Measurements from ENCODE around the gene MYO7B. TPM values are rescaled to one million over a fixed set of nuclear protein-coding genes. Genes with fewer than 3 reads are reported as not detected.

MYO7B gene
- total RNA-seq, 4 donors from 2014 or later: 0.56 TPM; not detected in 3

- no peak for TF ChIP-seq CTCF (IDR thresholded peaks at IDR 0.05)
- TF ChIP-seq POLR2A (IDR thresholded peaks at IDR 0.05): no peak
- H3K9me3 ChIP-seq: no peaks in the 10 kb centered on the region
- no peak overlapping the region for H3K27ac ChIP-seq
- H3K4me3 ChIP-seq (replicated peaks in 1 of 3): no peak overlapping the region
- H3K36me3 ChIP-seq: no peaks in the 10 kb centered on the region
- DNase-seq: no peak
- intact Hi-C loops (cut with DNase I): no loop called here
- WGBS, 2 donors: 78 to 84% methylated on average over 14 of the region's 14 CpGs
- no peaks in the 10 kb centered on the region for H3K27me3 ChIP-seq
- no peaks in the 10 kb centered on the region for H3K4me1 ChIP-seq
These were observed 28.3 kb downstream of the MYO7B start for GRCh38 chr2:127563458-127564428.

GRCh38 chr2:127564429-127565260 is 29.2 kb downstream of the MYO7B start:
- no peak for TF ChIP-seq POLR2A (IDR thresholded peaks at IDR 0.05)
- no peak for TF ChIP-seq CTCF (IDR thresholded peaks at IDR 0.05)
- H3K9me3 ChIP-seq: no peaks in the 10 kb centered on the region
- whole genome bisulfite sequencing, 2 donors: 82 to 86% methylated on average over 8 to 11 of the region's 11 CpGs
- DNase-seq: no peak
- no peaks in the 10 kb centered on the region for H3K36me3 ChIP-seq
- no peaks in the 10 kb centered on the region for H3K4me1 ChIP-seq
- no peak overlapping the region for H3K27ac ChIP-seq
- H3K27me3 ChIP-seq: no peaks in the 10 kb centered on the region
- intact Hi-C loops (cut with DNase I): no loop called here
- H3K4me3 ChIP-seq (replicated peaks in 1 of 3): no peak overlapping the region

- Histone ChIP-seq H3K4me1 (no peaks in the 10 kb centered on the region), H3K27me3 (no peaks in the 10 kb centered on the region), H3K9me3 (no peaks in the 10 kb centered on the region), H3K36me3 (no peaks in the 10 kb centered on the region), H3K27ac (no peak overlapping the region), H3K4me3 (replicated peaks in 1 of 3) (no peak overlapping the region)
- intact Hi-C loops (cut with DNase I): no loop called here
- no peak for TF ChIP-seq CTCF (IDR thresholded peaks at IDR 0.05)
- no peak for TF ChIP-seq POLR2A (IDR thresholded peaks at IDR 0.05)
- DNase-seq: no peak
- 89 to 96% methylated on average over 5 to 10 of the region's 12 CpGs for WGBS, 2 donors
These were observed 30.0 kb downstream of the MYO7B start for GRCh38 chr2:127565261-127566138.

- intact Hi-C loops (cut with DNase I): no loop called here
- no peaks in the 10 kb centered on the region for H3K36me3 ChIP-seq
- no peak for TF ChIP-seq CTCF (IDR thresholded peaks at IDR 0.05)
- TF ChIP-seq POLR2A (IDR thresholded peaks at IDR 0.05): no peak
- no peaks in the 10 kb centered on the region for H3K9me3 ChIP-seq
- WGBS, 2 donors: 98 to 100% methylated on average over 4 to 5 of the region's 5 CpGs
- no peak overlapping the region for H3K4me3 ChIP-seq (replicated peaks in 1 of 3)
- no peak overlapping the region for H3K27ac ChIP-seq
- no peaks in the 10 kb centered on the region for H3K4me1 ChIP-seq
- H3K27me3 ChIP-seq: no peaks in the 10 kb centered on the region
- no peak for DNase-seq
These were observed 30.6 kb downstream of the MYO7B start for GRCh38 chr2:127566139-127566417.

Measured in thyroid gland (tissue), 4 donors.